Cortex of kidney (tissue), 1 donor: ENCODE measurements around the gene FBXW8.

Experiments used
- DNase-seq: peaks from one replicate; lab custom pipeline; 2025; lab: John Stamatoyannopoulos, UW

Gene FBXW8

DNA sequence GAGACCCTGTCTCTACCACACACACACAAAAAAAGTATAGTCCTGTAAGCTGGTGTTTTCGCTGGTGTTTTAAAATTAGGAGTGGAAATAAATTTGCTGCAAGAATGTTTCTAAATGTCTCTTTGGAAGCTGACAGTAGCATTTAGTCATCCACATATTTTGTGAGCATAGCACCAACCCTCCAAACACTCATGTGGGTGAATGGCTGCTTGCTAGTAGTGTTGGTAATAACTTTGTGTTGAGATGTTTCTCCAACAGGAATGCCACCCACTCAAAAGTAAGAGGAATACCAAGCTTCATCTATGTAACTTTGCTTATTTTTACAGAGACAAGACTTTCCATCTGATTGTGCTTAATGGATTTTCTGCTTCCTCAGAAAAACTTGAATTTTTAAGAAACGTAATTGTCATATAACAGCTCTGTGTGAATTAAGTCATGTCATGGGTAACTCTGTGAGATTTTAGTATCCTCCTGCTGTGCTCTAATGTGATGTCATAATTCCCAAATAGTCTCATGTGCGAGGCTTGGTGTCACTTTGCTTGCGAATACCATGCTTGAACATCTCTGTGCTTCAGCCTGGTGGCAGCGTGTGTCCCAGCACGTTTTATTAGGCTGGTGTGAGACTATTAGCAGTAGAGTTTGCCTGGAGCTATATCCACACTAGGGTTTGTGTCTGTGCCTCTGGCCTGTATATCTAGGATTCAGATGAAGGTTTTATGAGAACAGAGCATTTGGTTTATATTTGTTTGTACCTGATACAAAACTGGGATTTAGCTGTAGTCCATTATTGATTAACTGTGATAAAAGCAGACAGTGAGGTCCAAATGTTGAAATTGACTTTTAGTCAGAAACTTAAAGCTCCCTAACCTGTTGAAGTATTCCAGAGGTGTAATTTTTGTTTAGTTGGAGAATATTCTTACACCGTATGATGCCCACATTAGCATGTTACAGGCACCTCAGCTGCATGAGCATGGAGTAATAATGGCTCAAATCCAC, 80.5 kb downstream of the FBXW8 start:
- DNase-seq = no peak

DNA sequence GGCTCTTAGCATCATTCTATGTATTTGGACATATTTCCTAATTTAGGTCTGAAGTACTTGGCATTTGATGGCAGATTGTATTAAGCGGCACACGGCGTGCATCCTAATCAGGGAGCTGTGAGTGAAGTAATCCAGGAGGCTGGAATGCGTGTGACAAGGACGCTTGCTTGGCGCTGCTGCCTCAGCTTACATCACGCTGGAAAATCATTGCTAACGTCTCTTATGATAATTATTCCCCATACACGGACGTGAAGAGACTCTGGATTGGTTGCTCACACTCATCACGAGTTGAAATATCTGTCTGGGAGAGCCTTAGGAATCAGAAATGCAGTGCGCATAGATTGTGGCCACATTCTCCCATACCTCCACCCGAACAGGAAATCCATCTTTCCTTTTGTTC, 85.3 kb downstream of the FBXW8 start:
- DNase-seq = no peak

DNA sequence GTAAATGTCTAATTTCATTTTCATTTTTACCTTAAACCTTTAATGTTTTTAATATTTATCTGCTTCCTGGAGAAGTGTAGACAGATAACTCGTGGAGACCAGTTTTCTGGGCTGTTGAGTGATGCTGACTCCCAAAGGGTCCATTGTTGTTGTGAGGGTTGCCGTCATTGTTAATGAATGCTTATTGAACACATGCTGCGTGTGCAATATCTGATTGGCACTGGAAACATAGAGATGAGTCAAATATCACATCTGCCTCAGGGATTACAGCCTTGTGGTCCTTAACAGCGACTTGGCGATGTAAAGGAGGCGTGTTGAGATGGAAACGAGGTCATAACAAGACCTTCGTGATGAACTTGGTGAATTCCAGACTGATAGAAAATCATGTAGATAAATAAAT, 85.9 kb downstream of the FBXW8 start:
- DNase-seq = no peak

DNA sequence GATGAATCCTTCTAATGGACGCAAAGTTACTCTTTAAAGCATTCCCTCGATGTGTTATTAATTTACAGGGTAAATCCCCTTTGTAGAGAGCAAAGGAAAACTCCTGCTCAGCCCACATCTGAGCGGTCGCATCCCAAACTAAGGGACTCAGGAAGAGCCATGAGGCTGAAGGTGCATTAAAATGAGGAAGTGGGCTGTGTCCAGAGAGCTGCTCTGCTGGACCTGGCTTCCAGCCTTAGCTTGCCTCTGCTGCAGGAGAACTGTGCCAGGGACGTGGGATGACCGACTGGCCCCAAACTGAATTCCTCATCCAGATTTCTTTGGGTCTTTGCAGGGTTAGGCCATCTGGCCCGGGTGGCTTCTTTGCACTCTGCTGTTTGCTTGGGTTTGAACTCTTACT, 88.3 kb downstream of the FBXW8 start:
- no peak for DNase-seq

DNA sequence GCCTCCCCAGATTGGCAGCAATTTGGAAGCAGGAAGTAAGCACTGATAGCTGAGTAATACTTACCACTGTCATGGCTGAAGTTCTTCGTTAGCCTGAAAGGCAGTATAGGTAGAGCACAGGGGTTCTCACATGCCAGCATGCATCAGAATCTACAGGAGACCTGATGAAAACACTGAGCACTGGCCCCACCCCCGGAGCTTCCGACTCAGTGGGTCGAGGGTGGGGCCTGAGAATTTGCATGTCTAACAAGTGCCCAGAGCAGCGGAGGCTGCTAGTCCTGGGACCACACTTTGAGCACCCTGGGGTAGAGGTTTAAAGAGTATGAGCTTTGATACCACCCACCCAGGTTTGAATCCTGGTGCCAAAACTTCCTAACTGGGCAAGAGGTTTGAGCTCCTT, 89.6 kb downstream of the FBXW8 start:
- no peak for DNase-seq

DNA sequence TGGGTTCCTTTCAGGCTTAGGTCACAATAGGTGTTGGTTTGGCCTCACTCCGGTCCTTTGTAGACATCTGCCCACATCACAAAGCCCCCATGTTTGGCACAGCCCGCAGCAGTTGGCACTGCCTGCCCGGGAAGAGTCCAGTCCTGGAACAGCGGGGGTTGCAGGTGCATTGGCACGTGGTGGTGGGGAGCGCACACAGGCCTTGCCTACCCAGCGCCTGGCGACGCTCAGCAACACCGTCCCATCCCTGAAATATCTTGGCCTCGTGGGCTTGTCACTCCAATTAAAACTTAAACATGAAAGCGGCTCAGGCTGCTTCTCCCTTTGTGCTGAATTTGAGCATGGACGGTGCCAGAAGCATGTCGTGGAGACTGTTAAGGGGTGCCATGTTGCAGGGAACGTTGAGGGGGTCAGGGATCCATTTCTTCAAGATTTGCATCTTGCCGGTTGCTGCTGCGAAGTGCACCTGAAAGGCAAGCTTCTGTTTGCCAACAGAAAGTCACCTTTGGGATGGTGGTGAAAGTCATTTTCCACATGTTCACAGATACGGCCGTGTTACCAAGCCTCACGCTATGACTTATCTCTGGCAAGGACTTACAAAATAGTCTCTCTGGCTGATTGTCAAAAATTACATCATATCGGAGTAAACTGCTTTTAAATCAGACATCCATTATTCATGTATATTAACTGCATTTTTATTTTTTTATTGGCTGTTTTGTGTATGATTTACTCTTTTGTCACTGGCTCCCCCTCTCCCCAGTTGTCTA, 91.5 kb downstream of the FBXW8 start:
- DNase-seq = no peak

DNA sequence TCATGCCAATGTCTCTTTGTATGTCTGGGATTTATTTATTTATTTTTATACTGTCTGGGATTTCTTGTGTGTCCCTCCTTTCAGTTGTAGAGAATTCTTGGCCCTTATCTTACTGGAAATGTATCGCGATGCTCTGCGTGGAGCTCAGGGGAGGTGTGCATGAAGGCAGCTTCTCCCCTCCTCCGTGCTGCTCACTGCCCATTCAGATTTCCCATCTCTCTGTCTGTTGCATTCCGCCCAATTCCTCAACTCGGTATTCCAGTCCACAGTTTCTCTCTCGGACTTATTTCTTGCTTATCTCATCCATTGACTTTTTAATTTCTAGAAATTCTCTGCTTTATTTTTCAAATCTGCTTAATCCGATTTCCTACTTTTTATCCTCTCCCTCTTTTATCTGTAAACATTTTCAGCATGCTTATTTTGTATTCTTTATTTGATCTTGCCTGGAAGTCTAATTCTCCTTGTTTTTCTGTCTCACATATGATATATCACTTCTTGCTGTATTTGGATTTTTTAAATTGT, 93.2 kb downstream of the FBXW8 start:
- no peak for DNase-seq

DNA sequence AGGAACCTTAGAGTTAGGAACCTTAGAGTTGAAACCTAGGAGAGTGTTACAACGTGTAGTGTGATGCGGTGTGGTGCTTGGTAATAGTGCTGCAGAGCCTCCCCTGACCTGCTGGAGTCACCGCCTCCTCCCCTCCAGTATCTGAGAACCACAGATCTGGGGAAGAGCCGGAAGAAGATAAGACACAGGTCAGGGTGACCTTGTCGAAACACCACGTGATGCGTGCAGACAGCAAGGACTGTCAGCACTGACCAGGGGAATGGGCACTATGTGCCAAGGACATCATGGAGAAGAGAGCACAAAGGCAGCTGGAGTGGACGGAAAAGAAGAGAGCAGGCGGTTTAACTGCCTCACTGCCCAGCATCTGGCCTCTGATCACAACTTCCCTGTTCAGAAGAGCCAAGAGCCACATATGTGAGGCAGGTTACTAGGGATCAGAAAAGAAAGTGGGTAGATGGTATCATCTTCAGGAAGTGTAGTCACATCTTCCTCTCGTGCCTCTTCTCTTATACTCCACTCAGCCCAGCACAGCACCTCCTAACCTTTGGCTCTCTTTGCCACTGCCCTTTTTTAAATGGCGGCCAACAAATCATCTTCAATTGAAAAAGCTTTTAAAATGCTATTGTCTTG, 94.8 kb downstream of the FBXW8 start:
- DNase-seq = no peak

DNA sequence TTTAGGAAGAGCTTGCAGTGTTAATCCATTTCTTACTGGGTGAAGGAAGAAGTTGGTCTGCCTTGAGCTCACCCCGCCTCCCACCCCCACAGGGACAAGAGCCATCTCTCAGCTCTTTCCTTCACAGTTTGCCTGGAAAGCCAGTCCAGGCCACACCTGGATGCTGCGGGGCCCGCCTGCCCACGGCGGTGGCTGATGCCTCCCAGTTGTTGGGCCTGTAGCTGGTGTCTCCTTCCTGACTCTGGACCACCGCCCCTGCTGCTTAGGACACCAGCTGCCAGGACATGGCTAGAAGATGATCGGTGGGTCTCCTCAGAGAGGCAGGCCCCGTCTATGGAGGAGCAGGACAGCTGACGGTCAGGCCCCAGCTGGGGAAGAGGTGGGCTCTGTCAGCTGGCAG, 95.6 kb downstream of the FBXW8 start:
- no peak for DNase-seq

DNA sequence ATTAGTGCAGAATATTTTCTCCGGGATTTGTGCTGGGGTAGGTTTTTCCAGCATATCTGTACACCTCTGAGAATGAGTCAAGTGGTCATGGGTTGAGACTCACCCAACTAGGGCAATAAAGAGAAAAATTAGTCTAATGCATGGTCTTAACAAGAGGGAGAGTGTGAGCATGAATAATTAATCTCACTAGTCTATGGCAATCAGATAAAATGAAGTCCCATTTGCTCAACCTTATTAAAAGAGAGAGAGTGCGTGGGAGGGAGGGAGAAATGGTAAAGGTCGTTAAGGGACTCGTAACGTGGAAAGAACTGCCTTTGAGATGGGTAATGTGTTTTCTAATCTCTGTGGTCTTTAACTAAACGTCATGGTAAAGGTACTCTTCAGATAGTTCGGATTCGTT, 96.8 kb downstream of the FBXW8 start:
- no peak for DNase-seq

DNA sequence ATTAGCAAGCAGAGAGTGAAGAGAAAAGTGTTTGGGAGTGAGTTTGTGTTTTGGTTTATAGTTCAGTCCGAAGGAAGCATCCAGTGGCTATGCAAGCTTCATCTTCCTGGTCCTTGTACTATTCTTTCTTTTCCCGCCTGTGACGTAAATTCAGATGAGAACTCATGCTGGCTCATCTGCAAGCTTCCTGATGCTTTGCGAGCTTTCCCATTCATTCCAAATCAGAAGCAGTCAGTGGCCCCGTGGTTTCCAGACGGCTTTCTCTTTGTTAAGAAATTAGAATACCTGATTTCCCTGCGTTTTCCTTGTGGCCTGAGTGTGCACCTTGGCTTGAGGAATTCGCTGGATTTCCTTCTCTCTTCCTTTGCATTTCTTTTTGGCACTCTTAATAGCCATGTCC, 99.0 kb downstream of the FBXW8 start:
- DNase-seq = no peak

DNA sequence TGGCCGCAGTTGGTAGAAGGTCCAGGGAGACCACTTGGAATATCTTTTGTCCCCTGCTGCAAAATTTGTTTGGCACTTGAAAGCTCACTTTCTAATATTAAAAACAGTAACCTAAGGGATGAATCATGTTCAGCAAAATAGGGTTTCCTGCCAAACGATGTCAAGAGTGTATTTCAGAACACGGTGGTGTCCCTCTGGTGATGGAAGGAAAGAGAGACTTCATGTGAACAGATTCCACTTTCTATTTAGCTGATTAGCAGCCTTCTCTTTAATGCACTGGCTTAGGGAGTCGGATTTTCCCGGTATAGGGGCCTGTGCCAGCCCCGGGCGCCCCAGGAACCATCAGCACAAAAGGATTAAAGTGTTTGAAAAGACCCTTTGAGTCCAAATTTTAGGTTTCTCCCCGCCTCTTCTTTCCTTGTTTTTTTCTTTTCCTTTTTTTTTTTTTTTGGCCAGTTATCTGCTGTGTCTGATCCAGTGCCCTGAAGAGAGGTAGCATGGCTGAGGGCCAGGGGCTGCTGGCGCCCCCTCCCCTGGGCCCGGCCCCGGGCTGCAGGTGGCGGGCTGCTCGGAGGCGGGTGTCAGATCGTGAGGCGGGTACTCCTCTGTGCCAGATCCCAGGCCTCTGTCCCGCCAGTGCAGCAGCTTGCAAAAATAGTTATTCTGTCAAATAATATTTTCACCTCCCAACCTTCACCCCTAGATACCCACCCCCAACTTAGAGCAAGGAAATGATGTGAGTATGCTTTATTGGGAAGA, 100.1 kb downstream of the FBXW8 start:
- no peak for DNase-seq

DNA sequence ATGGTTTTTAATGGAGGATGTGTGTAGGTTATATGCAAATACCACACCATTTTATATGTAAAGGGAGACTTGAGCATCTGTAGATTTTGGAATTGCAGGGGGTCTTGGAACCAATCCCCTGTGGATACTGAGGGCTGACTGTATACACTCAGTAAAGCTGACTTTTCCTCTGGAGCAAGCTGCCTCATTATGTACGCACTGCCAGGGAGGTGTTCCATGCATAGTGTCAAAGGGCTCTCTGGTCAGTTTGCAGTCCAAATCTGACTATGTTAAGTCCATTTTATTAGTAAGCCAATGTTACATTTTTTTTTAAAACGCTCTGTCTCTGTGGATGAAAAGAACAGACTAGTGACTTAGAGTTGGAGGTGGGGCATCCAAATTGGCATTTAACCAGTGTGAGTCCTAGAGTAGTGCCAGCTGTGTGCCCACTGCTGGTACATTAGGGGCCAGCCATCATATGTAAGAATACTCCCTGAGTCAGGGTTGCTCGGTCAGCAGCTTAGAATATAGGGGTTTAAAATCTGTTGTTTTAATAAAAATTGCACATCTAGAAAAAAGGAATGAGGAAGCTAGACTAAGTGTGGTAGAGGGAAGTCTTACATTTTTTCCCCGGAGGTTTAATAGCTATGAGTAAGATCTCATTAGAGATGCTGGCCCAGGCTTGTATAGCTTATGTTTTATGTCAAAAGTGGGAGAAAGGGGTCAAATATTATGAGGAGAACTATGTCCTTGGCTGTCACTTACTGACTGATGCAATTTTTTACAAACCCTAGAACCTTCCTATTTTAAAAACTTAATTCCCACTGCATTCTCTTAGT, 101.4 kb downstream of the FBXW8 start:
- DNase-seq = no peak

DNA sequence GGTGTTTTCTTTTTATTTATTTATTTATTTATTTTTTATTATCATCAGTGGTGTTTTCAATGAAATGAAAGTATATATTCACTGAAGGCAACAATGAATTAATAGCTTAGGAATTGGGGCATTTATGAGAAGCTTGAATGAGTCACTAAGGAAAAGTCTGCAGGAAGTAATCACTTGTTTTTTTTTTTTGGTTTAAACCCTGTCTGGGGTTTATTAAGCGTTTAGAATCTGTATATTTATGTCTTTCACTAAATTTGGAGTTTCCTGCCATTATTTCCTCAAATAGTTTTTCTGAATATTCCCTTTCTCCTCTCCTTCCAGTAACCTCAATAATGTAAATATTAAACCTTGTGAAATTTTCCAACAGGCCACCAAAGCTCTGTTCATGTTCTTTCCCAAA, 103.0 kb downstream of the FBXW8 start:
- no peak for DNase-seq

DNA sequence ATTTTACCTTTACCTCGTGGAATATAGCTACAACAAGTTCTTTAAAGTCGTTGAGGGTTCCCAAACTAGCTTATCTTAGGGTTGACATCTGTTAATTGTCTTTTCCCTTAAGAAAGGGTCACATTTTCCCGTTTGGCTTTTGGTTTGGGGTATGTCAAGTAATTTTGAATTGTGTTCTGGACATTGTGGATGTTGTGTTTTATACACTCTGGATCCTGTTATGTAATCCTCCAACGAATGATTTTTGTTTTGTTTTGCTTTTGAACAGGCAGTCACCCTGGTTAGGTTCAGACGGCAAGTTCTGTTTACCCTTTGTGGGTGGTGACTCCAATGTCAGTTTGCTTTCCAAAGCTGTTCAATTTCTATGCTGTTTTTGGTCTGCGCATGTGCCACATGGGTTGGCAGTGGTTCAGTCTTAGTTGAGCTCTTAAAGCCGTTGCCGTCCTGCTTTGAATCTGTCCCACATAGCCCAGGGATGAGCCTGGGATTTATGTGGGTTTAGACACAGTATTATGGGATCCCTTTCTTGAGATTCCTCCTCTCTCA, 103.7 kb downstream of the FBXW8 start:
- no peak for DNase-seq

DNA sequence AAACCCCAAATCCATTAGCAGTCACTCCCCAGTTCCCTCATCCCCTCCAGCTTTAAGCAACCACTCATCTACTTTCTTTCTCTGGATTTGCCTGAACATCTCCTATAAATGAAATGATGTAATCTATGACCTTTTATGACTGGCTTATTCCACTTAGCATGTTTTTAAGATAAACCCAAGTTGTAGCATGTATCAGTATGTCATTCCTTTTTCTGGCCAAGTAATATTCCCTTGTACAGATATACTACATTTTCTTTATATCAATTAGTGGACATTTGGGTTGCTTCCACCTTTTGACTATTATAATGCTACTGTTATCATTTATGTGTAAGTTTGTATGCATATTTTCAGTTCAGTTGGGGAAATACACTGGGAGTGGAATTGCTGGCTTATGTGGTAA, 105.1 kb downstream of the FBXW8 start:
- DNase-seq = no peak

DNA sequence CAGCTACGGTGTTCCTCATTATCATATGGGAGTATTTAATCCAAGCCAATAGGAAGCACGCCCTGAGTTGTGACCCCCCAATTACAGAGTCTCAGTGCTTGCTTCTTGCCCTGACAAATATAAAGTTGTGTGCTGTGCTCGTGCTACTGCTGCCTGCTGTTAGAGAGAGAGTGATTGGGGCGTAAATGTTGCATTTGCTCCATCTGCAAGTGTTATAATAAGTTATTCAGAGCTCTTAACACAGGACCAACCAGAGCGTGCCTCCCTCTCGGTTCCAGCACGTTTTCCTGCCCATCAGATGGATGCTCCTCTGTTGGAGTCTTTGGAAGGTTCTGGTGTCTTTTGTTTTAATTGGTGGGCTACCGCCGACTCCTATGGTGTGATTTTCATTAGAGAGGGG, 107.1 kb downstream of the FBXW8 start:
- DNase-seq = no peak

DNA sequence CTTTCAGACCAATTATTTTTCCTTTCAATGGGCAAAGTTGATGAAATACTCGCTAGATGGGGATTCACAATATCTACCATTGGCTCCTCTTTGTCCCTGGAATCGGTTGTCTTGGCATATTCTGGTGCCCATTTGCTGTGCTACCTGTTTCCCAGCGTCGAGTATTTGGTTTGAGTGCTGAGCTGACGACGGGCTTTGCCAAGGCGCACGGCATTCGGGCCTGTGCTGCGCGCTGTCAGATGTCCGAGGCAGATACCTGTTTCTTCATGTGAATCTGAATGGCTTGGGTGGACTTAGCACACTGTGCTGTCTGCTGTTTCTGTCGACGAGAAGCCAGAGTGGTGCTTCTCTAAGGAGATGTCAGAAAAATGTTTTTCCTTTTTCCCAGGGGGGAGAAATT, 107.5 kb downstream of the FBXW8 start:
- DNase-seq = no peak

DNA sequence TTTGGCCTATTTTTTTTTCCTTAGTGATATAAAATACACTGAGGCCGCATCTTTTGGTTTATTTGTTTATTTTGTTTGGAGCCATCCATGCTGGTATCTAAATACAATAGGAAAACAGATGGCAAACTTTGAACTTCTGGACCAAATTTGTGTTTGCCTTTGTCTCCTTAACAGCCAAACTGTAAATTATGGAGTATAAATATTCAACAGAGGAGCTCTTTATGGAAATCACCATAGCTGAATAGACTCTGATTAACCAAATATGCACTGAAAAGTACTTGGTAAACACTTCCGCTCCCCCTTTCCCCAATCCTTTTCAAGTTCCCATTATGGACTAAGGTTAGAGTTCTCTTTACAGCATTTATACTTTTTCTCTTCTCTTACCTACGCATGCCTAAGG, 107.9 kb downstream of the FBXW8 start:
- DNase-seq = no peak

DNA sequence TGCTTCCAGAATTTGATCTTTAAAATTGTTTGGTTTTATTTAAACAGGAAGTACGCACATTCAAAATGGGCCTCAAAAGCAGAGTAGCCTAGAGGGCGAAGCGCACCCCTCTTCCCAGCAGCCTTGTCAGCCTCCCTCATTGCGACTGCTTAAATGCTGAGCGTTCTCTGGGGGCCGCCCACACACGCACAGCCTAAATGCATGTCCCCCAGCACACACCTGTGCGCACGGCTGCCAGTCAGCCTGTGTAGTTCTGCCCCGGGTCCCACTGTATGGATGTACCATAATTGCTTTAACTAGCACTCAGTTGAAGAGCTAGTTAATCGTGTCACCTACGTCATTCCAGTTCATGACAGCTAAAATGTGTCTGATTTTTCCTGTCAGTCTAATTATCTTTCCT, 109.1 kb downstream of the FBXW8 start:
- DNase-seq = no peak
